Embryonic facial prominence (tissue), 1 donor: ENCODE data around the gene TMEM132A.

Source experiments
- DNase-seq: peaks from one replicate; pipeline ENCODE4 v3.0.0-alpha.2; 2016; ENCODE audit errors: extremely low spot score

The TMEM132A gene

GRCh38 chr11:60923326-60923725, 934 bp upstream of the TMEM132A start:
- DNase-seq: no peak

- no peak for DNase-seq
Observed at GRCh38 chr11:60923800-60924109, 505 bp upstream of the TMEM132A start.

DNA sequence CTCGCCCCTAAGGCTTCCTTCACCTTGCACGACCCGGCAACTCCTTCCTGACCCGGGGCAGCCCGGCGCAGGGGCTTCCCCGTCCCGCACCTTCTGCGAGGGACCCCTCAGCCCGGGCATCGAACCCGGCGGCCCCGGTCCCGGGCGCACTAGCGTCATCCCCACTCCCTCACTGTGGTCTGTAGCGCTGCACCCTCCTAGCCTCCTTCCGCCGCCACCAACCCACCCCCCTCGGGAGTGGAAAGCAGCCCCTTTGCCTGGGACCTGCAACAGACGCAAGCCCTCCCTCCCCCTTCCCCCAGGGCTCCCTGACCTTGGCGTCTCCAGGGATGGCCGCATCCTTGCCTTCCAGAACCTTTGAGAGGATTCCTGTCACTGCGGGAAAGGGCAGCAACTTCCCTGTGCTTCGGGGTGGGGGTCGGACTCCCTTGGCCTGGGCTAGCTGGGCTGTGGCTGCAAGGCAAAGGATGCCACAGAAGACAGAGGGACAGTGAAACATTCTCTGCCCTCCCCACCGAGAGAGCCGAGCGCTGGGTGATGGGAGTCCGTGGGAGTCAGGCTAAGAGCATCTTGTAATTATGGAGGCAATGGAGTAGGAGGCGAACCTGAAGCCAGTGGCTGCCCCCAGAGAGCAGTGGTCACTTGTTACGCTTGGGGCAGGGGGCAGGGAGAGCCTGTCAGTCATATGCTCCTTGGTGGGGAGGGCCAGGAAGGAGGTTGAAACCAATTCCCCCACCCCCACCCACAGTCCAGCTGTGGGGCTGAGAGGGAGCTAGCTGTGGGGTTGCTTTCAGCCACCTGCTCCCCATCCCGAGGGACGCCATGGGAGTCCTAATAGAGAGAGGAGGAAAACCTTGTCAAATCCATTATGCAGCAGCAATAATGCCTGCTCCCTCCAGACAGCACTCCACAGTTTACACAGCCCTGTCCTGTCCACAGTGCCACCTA, 920 bp downstream of the TMEM132A start:
- no peak for DNase-seq

GRCh38 chr11:60925868-60926267, 1.6 kb downstream of the TMEM132A start:
- DNase-seq: no peak

DNA sequence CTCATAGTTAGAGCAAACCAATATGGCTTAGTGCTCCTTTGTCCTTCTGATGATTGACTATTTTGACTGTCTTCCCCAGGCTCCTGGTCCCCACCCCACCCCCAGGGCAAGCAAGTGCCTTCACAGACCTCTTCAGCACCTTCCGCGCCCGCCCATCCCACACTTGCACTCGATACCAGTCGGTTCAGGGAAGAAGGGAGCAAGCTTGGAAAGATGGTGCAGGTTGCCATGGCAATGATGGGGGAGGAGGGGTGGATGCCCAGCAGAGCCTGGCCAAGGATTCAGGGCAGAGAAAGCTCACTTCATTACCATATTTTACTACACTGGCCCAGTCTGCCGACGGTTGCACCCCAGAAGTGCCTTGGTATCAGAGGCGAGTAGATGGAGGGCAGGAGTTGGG, 2.2 kb downstream of the TMEM132A start:
- DNase-seq: no peak

DNA sequence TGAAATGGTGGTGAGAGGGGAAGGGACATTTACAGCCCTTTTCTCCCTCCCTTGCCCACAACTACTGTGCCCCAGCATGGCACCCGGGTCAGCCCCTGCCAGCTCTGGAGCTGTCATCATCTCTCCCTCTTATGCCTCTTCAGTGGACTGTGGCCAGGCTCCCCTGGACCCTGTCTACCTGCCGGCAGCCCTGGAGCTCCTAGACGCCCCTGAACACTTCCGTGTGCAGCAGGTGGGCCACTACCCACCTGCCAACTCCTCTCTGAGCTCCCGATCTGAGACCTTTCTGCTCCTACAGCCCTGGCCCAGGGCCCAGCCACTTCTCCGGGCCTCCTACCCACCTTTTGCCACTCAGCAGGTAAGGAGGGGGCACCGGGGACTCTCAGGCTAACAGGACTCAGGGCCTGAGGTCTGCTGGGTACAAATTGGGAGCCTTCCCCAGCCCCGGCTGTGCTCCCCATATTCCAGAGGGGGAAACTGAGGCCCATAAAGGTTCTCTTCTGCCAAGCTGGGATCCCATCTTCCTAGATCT, 2.9 kb downstream of the TMEM132A start:
- no peak for DNase-seq

GRCh38 chr11:60927600-60927999, 3.3 kb downstream of the TMEM132A start:
- DNase-seq: no peak

DNA sequence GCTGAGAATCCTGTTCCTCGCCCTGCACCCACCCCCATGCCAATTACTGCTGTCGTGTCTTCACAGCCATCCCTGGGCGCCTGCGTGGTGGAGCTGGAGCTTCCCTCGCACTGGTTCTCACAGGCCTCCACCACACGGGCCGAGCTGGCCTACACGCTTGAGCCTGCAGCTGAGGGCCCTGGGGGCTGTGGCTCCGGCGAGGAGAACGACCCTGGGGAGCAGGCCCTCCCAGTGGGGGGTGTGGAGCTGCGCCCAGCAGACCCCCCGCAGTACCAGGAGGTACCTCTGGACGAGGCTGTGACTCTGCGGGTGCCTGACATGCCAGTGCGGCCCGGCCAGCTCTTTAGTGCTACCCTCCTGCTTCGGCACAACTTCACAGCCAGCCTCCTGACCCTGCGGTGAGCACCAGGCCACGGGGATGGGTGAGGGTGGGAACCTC, 4.3 kb downstream of the TMEM132A start:
- no peak for DNase-seq

DNA sequence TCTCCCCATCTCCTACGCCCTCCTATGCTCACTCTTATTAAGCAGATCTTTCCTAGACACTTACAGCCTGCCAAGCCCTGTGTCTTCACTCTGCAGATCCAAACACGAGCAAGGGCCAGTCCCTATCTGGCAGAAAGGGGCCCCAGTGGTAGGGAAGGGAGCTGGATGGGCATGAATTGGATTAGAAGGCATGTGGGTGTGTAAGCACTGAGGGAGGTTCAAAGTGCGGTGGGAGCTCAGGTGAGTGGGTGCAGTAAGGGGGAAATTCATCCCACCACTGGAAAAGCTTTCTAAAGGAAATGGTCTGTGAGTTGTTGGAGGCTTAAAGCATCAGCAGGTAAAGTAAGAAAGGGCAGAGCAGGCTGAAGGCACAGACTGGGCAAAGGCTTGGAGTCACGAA, 5.5 kb downstream of the TMEM132A start:
- DNase-seq: no peak

DNA sequence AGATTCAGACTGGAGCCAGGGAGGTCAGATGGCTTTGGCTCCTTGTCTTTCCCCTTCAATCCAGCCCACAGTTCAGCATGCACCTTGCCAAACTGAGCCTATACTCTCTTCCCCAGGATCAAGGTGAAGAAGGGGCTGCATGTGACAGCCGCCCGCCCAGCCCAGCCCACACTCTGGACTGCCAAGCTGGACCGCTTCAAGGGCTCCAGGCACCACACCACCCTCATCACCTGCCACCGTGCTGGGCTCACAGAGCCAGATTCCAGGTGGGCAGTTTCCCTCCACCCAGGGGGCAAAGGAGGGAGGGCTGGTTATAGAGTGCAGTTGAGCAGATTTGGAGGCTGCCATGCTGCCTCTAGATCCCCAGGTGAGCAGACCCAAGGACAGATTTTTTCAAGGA, 6.1 kb downstream of the TMEM132A start:
- no peak for DNase-seq

DNA sequence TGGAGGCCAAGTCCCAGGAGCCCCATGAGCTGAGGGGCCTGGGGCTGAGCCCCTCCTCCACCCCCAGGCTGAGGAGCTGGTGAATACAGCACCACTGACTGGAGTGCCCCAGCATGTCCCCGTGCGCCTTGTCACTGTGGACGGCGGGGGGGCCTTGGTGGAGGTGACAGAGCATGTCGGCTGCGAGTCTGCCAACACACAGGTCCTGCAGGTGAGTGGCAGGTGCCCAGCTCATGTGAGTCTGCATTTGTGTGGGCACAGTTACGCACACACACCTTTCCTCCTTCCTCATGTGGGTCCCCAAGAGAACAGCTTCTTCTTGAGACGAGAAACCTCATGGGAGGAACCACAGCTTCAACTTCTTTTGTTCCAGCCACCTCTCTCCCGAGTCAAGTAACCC, 7.7 kb downstream of the TMEM132A start:
- no peak for DNase-seq

DNA sequence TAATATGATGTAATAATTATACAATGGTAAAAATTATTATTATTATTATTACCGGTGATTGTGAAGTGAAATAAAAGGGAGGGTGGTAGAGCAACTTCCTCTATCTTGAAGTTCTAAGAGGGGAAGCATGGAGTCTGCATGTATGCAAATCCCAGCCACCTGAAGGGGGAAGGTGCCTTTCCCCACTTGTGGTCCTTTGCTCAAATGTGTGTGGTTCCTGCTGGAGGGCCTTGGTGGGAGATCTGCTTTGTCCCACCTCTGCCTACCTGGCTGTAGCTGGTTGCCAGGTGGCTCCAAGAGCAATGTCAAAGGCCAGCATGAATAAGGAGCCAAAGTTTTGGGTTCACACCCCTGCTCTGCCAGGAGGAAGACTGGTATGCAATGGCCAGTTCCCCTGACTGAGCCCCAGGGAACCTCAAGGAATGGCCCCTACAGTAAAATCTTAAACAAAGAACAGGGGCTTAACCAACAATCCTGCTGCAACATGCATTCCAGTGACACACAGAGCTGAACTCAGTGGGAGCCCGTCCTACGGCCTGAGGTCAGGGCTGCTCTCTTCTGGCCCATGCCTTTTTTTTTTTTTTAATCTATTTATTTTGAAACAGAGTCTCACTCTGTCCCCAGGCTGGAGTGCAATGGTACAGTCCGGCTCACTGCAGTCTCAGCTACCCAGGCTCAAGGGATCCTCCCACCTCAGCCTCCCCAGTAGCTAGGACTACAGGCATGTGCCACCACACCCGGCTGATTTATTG, 8.5 kb downstream of the TMEM132A start:
- no peak for DNase-seq

DNA sequence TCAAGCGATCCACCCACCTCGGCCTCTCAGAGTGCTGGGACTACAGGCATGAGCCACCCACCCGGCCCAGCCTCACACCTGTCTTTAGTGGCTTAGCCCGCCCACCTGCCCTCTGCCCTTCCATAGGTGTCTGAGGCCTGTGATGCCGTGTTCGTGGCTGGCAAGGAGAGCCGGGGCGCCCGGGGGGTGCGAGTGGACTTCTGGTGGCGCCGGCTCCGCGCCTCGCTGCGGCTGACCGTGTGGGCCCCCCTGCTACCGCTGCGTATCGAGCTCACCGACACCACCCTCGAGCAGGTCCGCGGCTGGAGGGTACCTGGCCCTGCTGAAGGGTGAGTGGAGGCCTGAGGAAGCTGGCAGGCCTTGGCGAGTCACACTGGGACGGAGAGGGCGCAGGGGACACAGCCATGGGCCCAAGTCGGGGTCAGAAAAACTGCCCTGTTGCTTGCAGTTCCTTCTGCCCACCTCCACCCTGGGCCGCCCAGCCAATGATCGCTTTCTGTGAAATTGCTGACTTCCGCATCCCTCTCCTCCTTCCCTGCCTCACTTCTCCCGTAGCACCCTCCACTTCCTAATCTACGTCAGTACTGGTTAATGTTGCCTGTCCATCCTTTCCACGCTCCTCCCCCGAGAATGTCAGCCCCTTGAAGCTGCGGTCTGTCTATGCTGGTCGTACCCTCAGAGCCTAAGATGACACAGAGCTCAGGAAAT, 9.3 kb downstream of the TMEM132A start:
- no peak for DNase-seq

- no peak for DNase-seq
Observed at GRCh38 chr11:60934124-60934789, 10.0 kb downstream of the TMEM132A start.

DNA sequence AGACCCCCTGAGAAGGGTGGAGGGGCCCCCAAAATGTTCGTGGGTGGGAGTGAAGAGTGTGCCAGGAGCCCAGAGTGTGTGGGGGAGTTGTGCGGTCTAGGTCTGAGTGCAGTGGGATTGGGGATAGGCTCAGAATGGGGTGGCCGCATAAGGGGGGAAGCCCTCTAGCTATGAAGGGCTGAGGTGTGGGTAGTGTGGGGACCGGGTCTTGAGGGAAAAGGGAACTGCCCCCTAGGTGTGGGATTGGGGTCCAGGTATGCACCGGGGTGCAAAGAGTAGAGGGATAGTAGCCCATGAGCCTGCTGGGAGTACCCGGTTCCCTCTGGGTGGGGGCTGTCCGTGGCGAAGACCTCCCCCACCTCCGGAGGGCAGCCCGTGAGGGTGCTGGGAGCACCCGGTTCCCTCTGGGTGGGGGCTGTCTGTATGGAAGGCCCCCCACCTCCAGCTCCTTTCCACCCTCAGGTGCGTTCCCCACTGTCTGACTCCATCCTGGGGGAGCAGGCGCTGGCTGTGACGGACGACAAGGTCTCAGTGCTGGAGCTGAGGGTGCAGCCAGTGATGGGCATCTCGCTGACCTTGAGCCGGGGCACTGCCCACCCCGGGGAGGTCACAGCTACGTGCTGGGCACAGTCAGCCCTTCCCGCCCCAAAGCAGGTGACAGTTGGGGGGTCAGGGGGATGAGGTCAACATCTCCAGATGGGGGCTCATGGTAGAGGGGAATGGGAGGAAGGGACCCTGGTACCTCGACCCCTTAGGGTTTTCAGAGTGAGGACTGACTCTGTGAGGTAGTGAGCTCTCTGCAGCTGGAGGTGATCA, 10.7 kb downstream of the TMEM132A start:
- no peak for DNase-seq

- DNase-seq: no peak
Observed at GRCh38 chr11:60935676-60936442, 11.6 kb downstream of the TMEM132A start.

DNA sequence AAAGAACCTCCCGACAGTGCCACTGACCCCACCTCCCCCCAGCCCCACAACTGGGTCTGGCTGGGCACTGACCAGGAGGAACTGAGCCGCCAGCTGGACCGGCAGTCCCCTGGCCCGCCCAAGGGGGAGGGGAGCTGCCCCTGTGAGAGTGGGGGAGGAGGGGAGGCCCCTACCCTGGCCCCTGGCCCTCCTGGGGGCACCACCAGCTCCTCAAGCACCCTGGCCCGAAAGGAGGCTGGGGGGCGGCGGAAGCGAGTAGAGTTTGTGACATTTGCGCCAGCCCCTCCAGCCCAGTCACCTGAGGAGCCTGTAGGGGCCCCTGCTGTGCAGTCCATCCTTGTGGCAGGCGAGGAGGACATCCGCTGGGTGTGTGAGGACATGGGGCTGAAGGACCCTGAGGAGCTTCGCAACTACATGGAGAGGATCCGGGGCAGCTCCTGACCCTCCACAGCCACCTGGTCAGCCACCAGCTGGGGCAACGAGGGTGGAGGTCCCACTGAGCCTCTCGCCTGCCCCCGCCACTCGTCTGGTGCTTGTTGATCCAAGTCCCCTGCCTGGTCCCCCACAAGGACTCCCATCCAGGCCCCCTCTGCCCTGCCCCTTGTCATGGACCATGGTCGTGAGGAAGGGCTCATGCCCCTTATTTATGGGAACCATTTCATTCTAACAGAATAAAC, 12.3 kb downstream of the TMEM132A start:
- DNase-seq: no peak

DNA sequence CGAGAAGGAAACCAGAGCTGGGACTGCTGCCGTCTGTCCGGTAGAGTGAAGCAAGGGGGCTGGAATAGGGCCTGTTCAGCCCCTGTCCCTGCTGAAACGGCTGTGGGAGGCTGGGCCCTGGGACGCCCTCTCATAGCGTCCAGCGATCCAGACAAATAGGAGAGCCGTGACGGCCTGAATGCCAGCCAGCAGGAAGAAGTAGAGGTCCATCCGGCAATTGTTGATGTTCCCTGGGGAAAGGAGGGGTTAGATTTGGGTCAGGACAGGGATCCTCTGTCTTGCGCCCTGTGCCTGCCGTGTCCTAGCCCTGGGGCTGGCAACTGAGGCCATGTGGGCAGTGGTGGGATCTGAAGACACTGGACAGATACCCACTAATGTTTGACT, 12.9 kb downstream of the TMEM132A start:
- no peak for DNase-seq

DNA sequence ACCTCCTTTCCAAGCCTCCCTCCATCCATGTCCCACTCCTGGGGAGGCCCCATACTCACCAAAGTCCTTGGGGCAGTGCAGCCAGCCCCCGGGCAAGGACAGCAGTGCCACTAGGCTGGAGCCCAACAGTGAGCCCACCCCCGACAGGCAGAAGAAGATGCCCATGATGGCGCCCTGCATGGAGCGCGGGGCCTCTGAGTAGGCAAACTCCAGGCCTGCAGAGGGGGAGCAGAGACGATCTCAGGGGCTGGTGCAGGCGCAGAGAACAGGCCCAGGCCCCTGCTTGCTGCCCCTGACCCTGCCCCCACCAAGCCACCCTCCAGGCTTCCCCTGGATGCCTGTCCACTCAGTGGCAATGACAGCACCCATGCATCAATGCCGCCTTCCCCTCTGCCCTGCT, 13.6 kb downstream of the TMEM132A start:
- DNase-seq: no peak
